MM.1S (cell line): ENCODE data around the gene NABP2.
A peak's percentile ranks its signal among the peaks of the same experiment; 100 is the strongest.
"Not testable (repeated sequence)": the region's sequence is repeated elsewhere in the genome, so short reads cannot be mapped to it uniquely, and the experiment has no call there.

ENCODE experiments used
- DNase-seq: peaks from one replicate; pipeline ENCODE4 v3.0.0-alpha.2; 2015
- H2AFZ ChIP-seq: fragments of 300-600 bp; sonication (generic); 2 replicates; pipeline ENCODE4 v1.6.0; 2016; ENCODE audit warnings: antibody characterized with exemption, low read length
- H3F3A ChIP-seq: fragments of 300-600 bp; sonication (generic); 2 replicates; pipeline ENCODE4 v1.6.1; 2016; ENCODE audit warnings: mild to moderate bottlenecking, antibody characterized with exemption, low read length, moderate library complexity, mixed read lengths; ENCODE audit not compliant: insufficient read depth
- H3K27ac ChIP-seq: fragments of 300-600 bp; sonication (generic); 2 replicates; pipeline ENCODE4 v1.5.1; 2016; ENCODE audit warnings: mild to moderate bottlenecking, low read length
- H3K27me3 ChIP-seq: fragments of 300-600 bp; sonication (generic); replicated peaks from 2 replicates; pipeline ENCODE4 v1.6.0; 2016; ENCODE audit warnings: low read length; ENCODE audit not compliant: insufficient read depth
- H3K36me3 ChIP-seq: fragments of 300-600 bp; sonication (generic); replicated peaks from 2 replicates; pipeline ENCODE4 v1.6.1; 2016; ENCODE audit warnings: mild to moderate bottlenecking, low read length, mixed read lengths; ENCODE audit not compliant: insufficient read depth
- H3K4me1 ChIP-seq: fragments of 300-600 bp; sonication (generic); 2 replicates; pipeline ENCODE4 v1.6.1; 2016; ENCODE audit warnings: low read length, mixed read lengths
- H3K4me2 ChIP-seq: fragments of 300-600 bp; sonication (generic); 2 replicates; pipeline ENCODE4 v1.6.0; 2016; ENCODE audit warnings: low read depth, low read length
- H3K4me3 ChIP-seq: fragments of 300-600 bp; sonication (generic); 2 replicates; pipeline ENCODE4 v1.5.1; 2016; ENCODE audit warnings: low read length, mixed read lengths
- H3K79me2 ChIP-seq: fragments of 300-600 bp; sonication (generic); 2 replicates; pipeline ENCODE4 v1.6.1; 2016; ENCODE audit warnings: mixed run types, low read length, mixed read lengths
- H3K9ac ChIP-seq: fragments of 300-600 bp; sonication (generic); 2 replicates; pipeline ENCODE4 v1.6.1; 2016; ENCODE audit warnings: low read length, mixed read lengths
- H3K9me2 ChIP-seq: fragments of 300-600 bp; sonication (generic); replicated peaks from 2 replicates; pipeline ENCODE4 v1.6.1; 2016; ENCODE audit warnings: mild to moderate bottlenecking, low read length, mixed read lengths; ENCODE audit not compliant: insufficient read depth
- H3K9me3 ChIP-seq: fragments of 300-600 bp; sonication (generic); replicated peaks from 2 replicates; pipeline ENCODE4 v1.6.1; 2016; ENCODE audit warnings: mild to moderate bottlenecking, low read length, mixed read lengths; ENCODE audit not compliant: insufficient read depth
- H4K20me1 ChIP-seq: fragments of 300-600 bp; sonication (generic); 2 replicates; pipeline ENCODE4 v1.6.1; 2016; ENCODE audit warnings: mild to moderate bottlenecking, low read length, moderate library complexity, mixed read lengths; ENCODE audit not compliant: insufficient read depth
- CTCF ChIP-seq: fragments of 300-600 bp; sonication (generic); IDR thresholded peaks from 2 replicates; pipeline ENCODE4 v1.5.1; 2016; ENCODE audit warnings: antibody characterized with exemption, low read length, mixed read lengths
- EZH2 ChIP-seq: fragments of 300-600 bp; sonication (generic); optimal IDR thresholded peaks from 2 replicates; pipeline ENCODE3; 2017; ENCODE audit warnings: low read depth, mild to moderate bottlenecking, antibody characterized with exemption, low read length, mixed read lengths
- EZH2phosphoT487 ChIP-seq: fragments of 300-600 bp; sonication (generic); IDR thresholded peaks from 2 replicates; pipeline ENCODE4 v1.6.1; 2018; ENCODE audit warnings: antibody characterized with exemption, low read length

The NABP2 gene

GRCh38 chr12:56267443-56268071, 43.4 kb downstream of the NABP2 start:
- DNase-seq = no peak
- Histone ChIP-seq H3K27me3 (no peaks in the 10 kb centered on the region), H3F3A (peaks cover 33% of the 10 kb centered on the region), H3K36me3 (no peaks in the 10 kb centered on the region), H3K9me3 (no peaks in the 10 kb centered on the region), H3K4me3 (peak overlapping the region; percentile 86), H3K27ac (no peak overlapping the region; the same call in 1 of the 2 replicates), H3K4me2 (peak overlapping the region; percentile 87), H4K20me1 (no peaks in the 10 kb centered on the region), H3K79me2 (no peaks in the 10 kb centered on the region), H2AFZ (peak overlapping the region; percentile 70), H3K9ac (peak overlapping the region; percentile 40; the same call in 1 of the 2 replicates), H3K9me2 (no peaks in the 10 kb centered on the region), H3K4me1 (peaks cover 4% of the 10 kb centered on the region; the same call in 1 of the 2 replicates)
- TF ChIP-seq CTCF (no peak), EZH2phosphoT487 (no peak), EZH2 (no peak)

GRCh38 chr12:56271031-56271430, 46.9 kb downstream of the NABP2 start:
- Histone ChIP-seq H3K36me3 (peaks cover 16% of the 10 kb centered on the region), H3K4me1 (peaks cover 4% of the 10 kb centered on the region; the same call in 1 of the 2 replicates), H3F3A (peaks cover 33% of the 10 kb centered on the region), H2AFZ (no peak overlapping the region), H3K9me3 (no peaks in the 10 kb centered on the region), H3K4me3 (no peak overlapping the region), H3K9ac (no peak overlapping the region), H3K27me3 (no peaks in the 10 kb centered on the region), H4K20me1 (no peaks in the 10 kb centered on the region), H3K79me2 (no peaks in the 10 kb centered on the region), H3K9me2 (no peaks in the 10 kb centered on the region), H3K4me2 (no peak overlapping the region), H3K27ac (no peak overlapping the region)
- DNase-seq = no peak
- TF ChIP-seq EZH2phosphoT487 (no peak), CTCF (peak; percentile 42)

- H3K4me2 ChIP-seq, H3K4me1 ChIP-seq, H3K9me2 ChIP-seq, H2AFZ ChIP-seq, H3K4me3 ChIP-seq, H3K27me3 ChIP-seq, H4K20me1 ChIP-seq, H3K27ac ChIP-seq, H3K9me3 ChIP-seq, DNase-seq, H3K79me2 ChIP-seq, H3K9ac ChIP-seq: not testable (repeated sequence)
- Histone ChIP-seq H3K36me3 (peaks cover 17% of the 10 kb centered on the region), H3F3A (peaks cover 30% of the 10 kb centered on the region)
Measured at GRCh38 chr12:56272468-56272867, 48.3 kb downstream of the NABP2 start.

GRCh38 chr12:56274299-56274698, 50.2 kb downstream of the NABP2 start:
- Histone ChIP-seq H3K36me3 (peaks cover 21% of the 10 kb centered on the region), H3K4me2 (no peak overlapping the region), H3K27ac (no peak overlapping the region), H3K27me3 (no peaks in the 10 kb centered on the region), H3K4me1 (no peaks in the 10 kb centered on the region), H3K9ac (no peak overlapping the region), H3F3A (peaks cover 16% of the 10 kb centered on the region; the same call in 1 of the 2 replicates), H3K9me2 (no peaks in the 10 kb centered on the region), H4K20me1 (no peaks in the 10 kb centered on the region), H3K9me3 (no peaks in the 10 kb centered on the region), H3K79me2 (no peaks in the 10 kb centered on the region), H2AFZ (no peak overlapping the region), H3K4me3 (no peak overlapping the region)
- TF ChIP-seq EZH2 (no peak), EZH2phosphoT487 (no peak), CTCF (no peak)
- DNase-seq = no peak
